SK-N-SH treated with all-trans-retinoic acid at 6 μM for 48 hours (cell line): Measurements from ENCODE around the gene MYB.

ENCODE experiments used
- ATAC-seq: fragments of 200-7000 bp; cut with Tn5 transposase; 3 replicates; pipeline ENCODE4 v1.9.1; 2020; ENCODE audit warnings: mild to moderate bottlenecking, moderate library complexity
- ARNTL ChIP-seq: fragments of 450-650 bp; formaldehyde crosslinking; IDR thresholded peaks from 2 replicates; pipeline ENCODE4 v1.5.0; 2020; ENCODE audit warnings: low read depth, mild to moderate bottlenecking, moderate library complexity, borderline replicate concordance
- BACH2 ChIP-seq: fragments of 250-450 bp; sonication (Bioruptor Pico); IDR thresholded peaks from 2 replicates; pipeline ENCODE4 v1.9.0; 2021; ENCODE audit warnings: mild to moderate bottlenecking, borderline replicate concordance
- CREB5 ChIP-seq: fragments of 250-450 bp; sonication (Bioruptor Pico); IDR thresholded peaks from 2 replicates; pipeline ENCODE4 v1.5.1; 2020; ENCODE audit warnings: low read depth, mild to moderate bottlenecking, moderate library complexity
- CSDC2 ChIP-seq: fragments of 250-450 bp; sonication (Bioruptor Pico); IDR thresholded peaks from 2 replicates; pipeline ENCODE4 v1.5.0; 2020; ENCODE audit warnings: mild to moderate bottlenecking, moderate library complexity
- CSRNP3 ChIP-seq: fragments of 250-450 bp; sonication (Bioruptor Pico); IDR thresholded peaks from 2 replicates; pipeline ENCODE4 v1.5.1; 2021; ENCODE audit warnings: mild to moderate bottlenecking, moderate library complexity
- ESRRG ChIP-seq: fragments of 250-450 bp; sonication (Bioruptor Pico); IDR thresholded peaks from 2 replicates; pipeline ENCODE4 v1.6.1; 2021; ENCODE audit warnings: mild to moderate bottlenecking
- GLIS3 ChIP-seq: fragments of 250-450 bp; sonication (Bioruptor Pico); IDR thresholded peaks from 2 replicates; pipeline ENCODE4 v1.5.0; 2020; ENCODE audit warnings: mild to moderate bottlenecking, moderate library complexity
- ISL1 ChIP-seq: fragments of 250-450 bp; sonication (Bioruptor Pico); IDR thresholded peaks from 2 replicates; pipeline ENCODE4 v2.1.2; 2022; ENCODE audit warnings: mild to moderate bottlenecking, moderate library complexity
- POU6F1 ChIP-seq: fragments of 250-450 bp; sonication (Bioruptor Pico); IDR thresholded peaks from 2 replicates; pipeline ENCODE4 v1.8.0; 2021; ENCODE audit warnings: low read depth, mild to moderate bottlenecking, moderate library complexity, borderline replicate concordance
- PPARA ChIP-seq: fragments of 250-450 bp; sonication (Bioruptor Pico); IDR thresholded peaks from 2 replicates; pipeline ENCODE4 v1.5.0; 2020; ENCODE audit warnings: mild to moderate bottlenecking, borderline replicate concordance
- RARB ChIP-seq: fragments of 250-450 bp; sonication (Bioruptor Pico); IDR thresholded peaks from 2 replicates; pipeline ENCODE4 v1.8.0; 2021; ENCODE audit warnings: mild to moderate bottlenecking, moderate library complexity
- SNAI2 ChIP-seq: fragments of 250-450 bp; sonication (Bioruptor Pico); IDR thresholded peaks from 2 replicates; pipeline ENCODE4 v1.5.0; 2020; ENCODE audit warnings: mild to moderate bottlenecking, moderate library complexity
- TCF4 ChIP-seq: fragments of 250-450 bp; sonication (Bioruptor Pico); IDR thresholded peaks from 2 replicates; pipeline ENCODE4 v1.8.0; 2021; ENCODE audit warnings: mild to moderate bottlenecking, moderate library complexity, borderline replicate concordance
- TOX ChIP-seq: fragments of 250-450 bp; sonication (Bioruptor Pico); IDR thresholded peaks from 2 replicates; pipeline ENCODE4 v1.8.0; 2021; ENCODE audit warnings: mild to moderate bottlenecking, moderate library complexity, borderline replicate concordance
- TSHZ2 ChIP-seq: fragments of 250-450 bp; sonication (Bioruptor Pico); IDR thresholded peaks from 2 replicates; pipeline ENCODE4 v1.5.0; 2020; ENCODE audit warnings: mild to moderate bottlenecking, moderate library complexity
- ZC3H10 ChIP-seq: fragments of 250-450 bp; sonication (Bioruptor Pico); IDR thresholded peaks from 2 replicates; pipeline ENCODE4 v1.5.1; 2021; ENCODE audit warnings: mild to moderate bottlenecking, moderate library complexity
- ZFP3 ChIP-seq: fragments of 250-450 bp; sonication (Bioruptor Pico); IDR thresholded peaks from 2 replicates; pipeline ENCODE4 v1.5.0; 2020; ENCODE audit warnings: mild to moderate bottlenecking, moderate library complexity
- ZFP30 ChIP-seq: fragments of 450-650 bp; formaldehyde crosslinking; IDR thresholded peaks from 2 replicates; pipeline ENCODE4 v1.5.0; 2022; ENCODE audit warnings: mild to moderate bottlenecking, moderate library complexity
- ZNF70 ChIP-seq: fragments of 450-650 bp; formaldehyde crosslinking; IDR thresholded peaks from 2 replicates; pipeline ENCODE4 v1.5.0; 2020; ENCODE audit warnings: mild to moderate bottlenecking, moderate library complexity
- ZNF8 ChIP-seq: fragments of 450-650 bp; formaldehyde crosslinking; IDR thresholded peaks from 2 replicates; pipeline ENCODE4 v1.5.0; 2020; ENCODE audit warnings: mild to moderate bottlenecking, moderate library complexity

MYB gene

GRCh38 chr6:135224037-135224647 lies 43.0 kb downstream of the MYB start:
- TF ChIP-seq TCF4 (no peak), PPARA (CRISPR knock-in tag) (no peak), ZNF70 (CRISPR knock-in tag) (no peak), CREB5 (CRISPR knock-in tag) (no peak), ESRRG (CRISPR knock-in tag) (no peak), ZC3H10 (CRISPR knock-in tag) (no peak), BACH2 (no peak), SNAI2 (no peak), ISL1 (no peak), CSDC2 (CRISPR knock-in tag) (no peak), GLIS3 (CRISPR knock-in tag) (no peak)
- ATAC-seq: no peak

GRCh38 chr6:135225911-135226310 lies 44.8 kb downstream of the MYB start:
- no peak for TF ChIP-seq SNAI2
- no peak for TF ChIP-seq BACH2
- TF ChIP-seq GLIS3 (CRISPR knock-in tag): no peak
- TF ChIP-seq TCF4: no peak
- no peak for TF ChIP-seq TOX (CRISPR knock-in tag)
- TF ChIP-seq ZFP3 (CRISPR knock-in tag): no peak
- TF ChIP-seq PPARA (CRISPR knock-in tag): no peak
- TF ChIP-seq TSHZ2: no peak
- no peak for TF ChIP-seq CSRNP3 (CRISPR knock-in tag)
- TF ChIP-seq ZNF8 (CRISPR knock-in tag): no peak
- TF ChIP-seq RARB (CRISPR knock-in tag): no peak
- no peak for ATAC-seq

GRCh38 chr6:135226537-135226936 lies 45.4 kb downstream of the MYB start:
- ATAC-seq: no peak
- no peak for TF ChIP-seq TCF4
- no peak for TF ChIP-seq ZC3H10 (CRISPR knock-in tag)
- no peak for TF ChIP-seq ZFP3 (CRISPR knock-in tag)
- TF ChIP-seq CSRNP3 (CRISPR knock-in tag): no peak
- no peak for TF ChIP-seq ZNF70 (CRISPR knock-in tag)

GRCh38 chr6:135227349-135227748 lies 46.2 kb downstream of the MYB start:
- no peak for TF ChIP-seq CSDC2 (CRISPR knock-in tag)
- TF ChIP-seq ARNTL (CRISPR knock-in tag): no peak
- no peak for TF ChIP-seq ESRRG (CRISPR knock-in tag)
- no peak for TF ChIP-seq ISL1
- no peak for TF ChIP-seq ZNF70 (CRISPR knock-in tag)
- TF ChIP-seq POU6F1 (CRISPR knock-in tag): no peak
- TF ChIP-seq ZFP30: no peak
- no peak for TF ChIP-seq SNAI2
- no peak for TF ChIP-seq CREB5 (CRISPR knock-in tag)
- no peak for TF ChIP-seq ZNF8 (CRISPR knock-in tag)
- ATAC-seq: no peak
